Inflammatory macrophage (primary cell): ENCODE measurements around the gene METTL17.
"Not testable (repeated sequence)": the region's sequence is repeated elsewhere in the genome, so short reads cannot be mapped to it uniquely, and the experiment has no call there.

Source experiments
- DNase-seq, 2 donors: peaks; one replicate each; pipeline ENCODE4 v3.0.0-alpha.2; 2020 to 2022

The METTL17 gene

DNA sequence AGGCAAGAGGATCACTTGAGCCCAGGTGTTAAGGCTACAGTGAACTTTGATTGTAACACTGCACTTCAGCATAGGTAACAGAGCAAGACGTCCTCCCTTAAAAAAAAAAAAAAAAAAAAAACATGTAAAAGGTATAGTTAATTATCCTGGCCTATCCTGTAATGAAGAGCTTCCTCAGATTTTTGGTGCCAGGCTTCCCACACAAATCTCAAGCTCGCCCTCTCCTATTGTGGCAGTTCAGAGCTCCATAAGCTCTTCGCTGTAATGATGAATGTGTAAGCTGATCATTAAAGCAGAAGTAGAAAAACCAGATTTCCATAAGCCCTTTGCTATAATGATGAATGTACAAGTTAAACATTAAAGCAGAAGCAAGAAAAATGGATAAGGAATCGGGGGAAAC is 7.3 kb downstream of the METTL17 start:
- no peak for DNase-seq

DNA sequence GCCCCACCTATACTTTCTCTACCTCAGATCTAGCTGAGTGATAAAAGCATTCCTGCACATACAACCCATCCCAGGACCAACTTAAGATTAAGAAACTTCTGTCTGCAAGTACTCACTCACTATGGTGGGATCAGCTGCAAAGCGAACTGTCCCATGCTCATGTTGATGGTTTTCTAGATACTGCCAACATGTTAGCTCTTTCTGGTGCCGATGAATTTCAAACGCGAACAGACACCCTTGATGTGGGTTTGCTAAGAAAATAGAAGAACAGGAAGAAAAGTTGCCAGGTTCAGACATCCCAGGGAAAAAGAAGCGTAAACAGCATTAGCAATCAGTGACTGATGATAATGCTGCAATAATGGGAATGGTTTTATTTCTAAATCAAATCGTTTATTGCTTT is 7.8 kb downstream of the METTL17 start:
- DNase-seq: no peak

DNA sequence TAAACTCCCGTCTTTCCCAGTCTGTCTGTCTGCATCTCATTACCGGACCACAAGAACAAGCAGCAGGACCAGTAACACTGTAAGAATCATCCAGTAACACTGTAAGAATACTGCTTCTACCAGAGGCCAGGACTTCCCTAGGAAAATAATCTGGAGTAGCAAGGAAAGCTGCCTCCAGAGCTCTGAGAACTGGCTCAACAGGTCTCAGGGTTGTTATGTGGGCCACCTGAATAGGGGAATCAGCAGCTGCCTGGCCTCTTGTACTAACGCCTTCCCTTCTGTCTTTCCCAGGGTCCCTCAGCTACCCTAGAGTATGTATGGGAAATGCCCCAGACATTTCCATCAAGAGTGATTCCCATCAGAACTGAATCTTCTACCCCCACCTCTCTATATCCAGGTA is 8.4 kb downstream of the METTL17 start:
- no peak for DNase-seq

DNA sequence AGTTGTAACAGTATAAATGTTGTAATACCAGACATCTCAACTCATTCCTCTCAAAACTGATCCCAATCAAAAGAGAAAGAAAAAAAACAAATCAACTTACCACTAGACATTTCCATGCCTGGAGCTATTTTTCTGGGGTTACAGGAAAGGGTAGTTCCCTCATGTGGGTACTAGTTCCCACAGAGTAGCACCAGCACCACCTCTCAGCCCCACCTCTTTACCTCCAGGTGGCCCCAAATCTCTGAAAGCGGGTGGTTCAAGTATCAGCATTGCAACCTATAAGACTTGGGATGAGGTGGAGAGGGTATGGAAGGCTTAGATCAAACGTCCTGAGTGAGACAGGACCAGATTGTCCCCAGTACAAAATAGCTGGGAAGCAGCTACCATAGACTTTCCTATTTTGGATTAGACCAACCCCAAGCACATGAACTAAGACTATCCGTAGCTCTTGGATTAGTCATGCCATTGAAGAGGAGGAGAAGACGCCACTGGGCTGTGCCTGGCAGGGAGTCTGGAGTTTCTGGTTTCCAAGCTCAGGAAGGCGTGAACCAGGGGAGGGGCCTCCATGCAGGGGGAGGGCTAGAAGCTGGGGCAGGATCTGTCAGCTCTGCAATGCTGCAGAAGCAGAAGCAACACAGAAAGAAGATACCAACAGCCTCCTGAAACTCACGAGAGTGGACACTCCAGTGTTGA is 9.0 kb downstream of the METTL17 start, which contains the start of gene SLC39A2:
TSS of gene SLC39A2 (plus strand) at position 620 of the 693 bp plus-strand sequence. CDS start 154 bp downstream, outside the sequence.
- DNase-seq: peak in 1 of 2 donors; percentile 59

DNA sequence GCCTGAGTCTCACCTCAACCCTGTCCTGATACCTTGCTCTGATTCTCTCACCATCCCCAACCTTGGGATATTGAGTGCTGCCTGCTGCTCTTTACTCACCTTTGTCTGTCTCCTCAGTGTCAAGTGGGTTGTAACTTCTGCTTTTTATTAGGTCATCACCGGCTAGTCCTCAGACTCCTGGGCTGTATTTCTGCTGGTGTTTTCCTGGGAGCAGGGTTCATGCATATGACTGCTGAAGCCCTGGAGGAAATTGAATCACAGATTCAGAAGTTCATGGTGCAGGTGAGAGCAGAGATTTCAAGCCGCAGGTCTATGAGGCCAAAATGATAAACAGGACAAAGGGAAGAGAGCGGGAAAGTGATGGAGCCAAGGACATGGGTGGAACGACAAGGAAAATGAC is 9.8 kb downstream of the METTL17 start:
- DNase-seq: no peak

DNA sequence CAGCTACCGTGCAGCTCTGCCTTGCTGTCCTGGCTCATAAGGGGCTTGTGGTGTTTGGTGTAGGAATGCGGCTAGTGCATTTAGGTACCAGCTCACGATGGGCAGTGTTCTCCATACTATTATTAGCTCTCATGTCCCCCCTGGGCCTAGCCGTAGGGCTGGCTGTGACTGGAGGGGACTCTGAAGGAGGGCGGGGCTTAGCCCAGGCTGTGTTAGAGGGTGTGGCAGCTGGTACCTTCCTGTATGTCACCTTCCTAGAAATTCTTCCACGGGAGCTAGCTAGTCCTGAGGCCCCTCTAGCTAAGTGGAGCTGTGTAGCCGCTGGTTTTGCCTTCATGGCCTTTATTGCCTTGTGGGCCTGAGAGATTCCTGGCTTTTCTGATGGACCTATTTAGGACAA is 11.4 kb downstream of the METTL17 start:
- no peak for DNase-seq

DNA sequence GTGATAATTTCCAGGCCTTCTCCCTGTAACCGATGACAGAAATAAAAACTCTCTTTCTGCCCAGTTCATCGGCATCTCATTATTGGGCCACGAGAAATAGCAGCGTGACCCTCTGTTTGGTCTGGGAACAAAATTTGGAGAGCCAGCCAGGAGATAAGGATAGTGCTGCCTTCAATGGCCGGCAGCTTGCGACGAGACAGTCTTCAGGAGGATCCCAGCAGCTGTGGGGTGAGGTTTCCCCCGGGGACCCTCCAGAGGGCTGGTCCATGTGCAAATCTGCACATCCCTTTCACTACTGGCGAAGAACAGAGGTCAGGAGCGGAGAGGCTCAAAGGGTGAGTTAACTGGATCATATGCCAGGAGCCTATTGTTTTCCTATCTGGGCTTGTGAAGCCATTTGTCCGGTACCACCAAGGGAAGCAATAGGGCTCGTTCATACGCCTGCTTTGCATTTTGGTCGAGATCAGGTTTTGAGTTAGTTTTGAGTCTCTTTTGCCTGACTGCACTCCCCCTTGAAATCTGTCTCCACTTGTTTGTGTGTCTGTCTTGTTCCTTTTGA is 14.1 kb downstream of the METTL17 start:
- DNase-seq: no peak

DNA sequence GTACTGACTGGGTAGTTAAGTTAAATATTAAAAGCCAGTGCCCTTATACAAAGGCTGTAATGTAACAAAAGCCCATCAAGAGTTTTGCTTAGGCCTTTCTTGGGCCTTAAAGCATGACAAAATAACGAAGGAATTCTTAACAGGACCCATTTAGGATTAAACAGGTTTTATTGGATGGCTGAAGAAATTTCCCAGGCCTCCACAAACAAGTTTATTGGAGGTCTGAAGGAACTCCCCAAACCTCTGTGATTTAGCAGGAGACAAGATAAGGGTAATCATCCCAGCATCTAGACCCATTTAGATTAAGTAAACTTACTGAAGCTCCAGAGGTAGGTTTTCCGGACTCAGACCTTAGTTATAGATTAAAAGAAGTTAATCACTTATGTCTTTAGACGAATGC is 19.9 kb downstream of the METTL17 start:
- not testable (repeated sequence) for DNase-seq

DNA sequence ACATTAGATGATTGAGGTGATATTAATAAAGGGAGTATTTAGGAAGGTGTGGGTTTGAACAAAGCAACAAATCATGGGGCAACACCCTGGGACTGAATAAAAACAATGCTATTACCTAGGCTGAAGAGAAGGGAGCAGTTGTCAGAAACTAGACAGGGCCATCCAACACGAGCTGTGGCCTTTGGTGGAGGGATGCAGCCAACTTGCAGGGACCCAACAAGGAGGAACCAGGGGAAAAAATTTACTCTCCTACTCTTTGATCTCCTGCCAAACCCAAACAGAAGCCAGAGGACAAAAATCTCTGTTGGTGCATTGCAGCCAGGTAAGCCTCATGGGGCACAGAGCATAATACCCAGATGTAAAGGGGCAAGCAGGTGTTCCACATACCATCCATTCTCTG is 21.4 kb downstream of the METTL17 start:
- no peak for DNase-seq

DNA sequence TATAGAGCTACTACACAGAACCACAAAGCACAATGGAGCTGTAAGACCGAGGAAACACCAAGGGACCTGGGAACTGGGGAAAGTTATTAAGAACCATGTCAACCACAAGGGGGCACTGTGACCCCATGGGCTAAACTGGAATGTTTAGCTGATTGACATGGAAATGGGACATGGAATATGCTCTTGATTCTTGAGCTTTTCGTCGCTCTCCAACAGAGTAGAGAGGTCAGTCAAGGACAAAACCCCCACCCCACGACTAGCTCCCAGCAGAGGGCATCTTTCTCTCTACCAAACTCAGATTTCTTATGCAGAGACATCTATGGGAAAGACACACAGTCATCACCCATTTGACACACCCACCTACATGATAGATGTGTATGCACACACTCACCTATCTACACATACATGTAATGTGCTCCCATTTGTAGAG is 25.0 kb downstream of the METTL17 start:
- DNase-seq: peak; percentile 91

DNA sequence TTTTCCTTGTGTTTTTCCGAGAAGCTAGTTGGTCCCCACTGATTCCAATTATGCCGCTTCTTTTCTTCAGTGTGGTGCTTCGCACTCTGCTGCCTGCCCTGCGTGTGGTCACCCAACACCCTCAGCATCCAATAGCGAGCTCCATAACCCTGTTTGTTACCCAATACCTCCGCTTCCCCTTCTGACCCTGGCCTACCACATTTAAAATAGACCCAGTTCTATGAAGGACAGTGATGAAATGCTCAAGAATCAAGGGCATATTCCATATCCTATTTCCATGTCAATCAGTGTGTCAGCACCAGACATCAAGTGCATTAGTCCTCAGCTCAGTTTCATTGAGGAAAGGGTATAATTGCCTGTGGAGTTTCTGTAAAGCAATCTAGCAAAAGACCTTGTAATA is 25.5 kb downstream of the METTL17 start:
- DNase-seq: peak; percentile 76 to 80

DNA sequence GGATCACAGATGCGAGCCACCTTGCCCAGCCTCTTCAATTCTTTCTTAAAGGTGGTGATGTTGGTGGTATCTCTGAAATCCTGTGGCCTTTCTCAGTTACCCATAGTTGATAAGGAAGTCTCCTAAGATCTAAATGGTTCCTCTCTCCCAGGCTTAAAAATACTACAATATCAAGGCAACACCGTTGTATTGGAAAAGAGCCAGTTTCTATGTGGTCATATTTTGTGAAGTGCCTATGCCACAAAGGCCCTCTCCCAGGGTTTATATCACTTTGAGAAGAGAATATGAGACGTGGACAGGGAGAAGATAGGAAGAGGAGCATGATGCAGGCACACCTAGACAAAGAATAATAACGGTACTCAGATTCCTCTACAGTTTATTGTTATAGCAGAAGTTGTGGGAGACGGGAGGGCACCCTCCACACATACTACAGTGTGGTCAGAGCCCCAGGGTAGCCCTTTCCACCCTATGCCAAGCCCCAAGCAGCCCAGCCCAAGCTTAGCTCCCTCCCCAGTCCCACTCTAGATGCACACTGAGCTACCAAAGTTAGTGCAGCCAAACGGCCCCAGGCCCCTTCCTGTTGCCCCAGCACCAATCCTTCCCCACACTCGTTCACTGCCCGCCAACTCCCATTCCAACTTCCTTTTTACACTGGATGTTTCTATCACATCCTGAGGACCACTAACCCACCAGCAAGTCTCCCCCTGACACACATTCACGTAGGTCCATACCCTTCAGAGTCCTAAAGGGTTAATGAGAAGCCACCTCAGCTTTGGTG is 26.8 kb downstream of the METTL17 start:
- no peak for DNase-seq

DNA sequence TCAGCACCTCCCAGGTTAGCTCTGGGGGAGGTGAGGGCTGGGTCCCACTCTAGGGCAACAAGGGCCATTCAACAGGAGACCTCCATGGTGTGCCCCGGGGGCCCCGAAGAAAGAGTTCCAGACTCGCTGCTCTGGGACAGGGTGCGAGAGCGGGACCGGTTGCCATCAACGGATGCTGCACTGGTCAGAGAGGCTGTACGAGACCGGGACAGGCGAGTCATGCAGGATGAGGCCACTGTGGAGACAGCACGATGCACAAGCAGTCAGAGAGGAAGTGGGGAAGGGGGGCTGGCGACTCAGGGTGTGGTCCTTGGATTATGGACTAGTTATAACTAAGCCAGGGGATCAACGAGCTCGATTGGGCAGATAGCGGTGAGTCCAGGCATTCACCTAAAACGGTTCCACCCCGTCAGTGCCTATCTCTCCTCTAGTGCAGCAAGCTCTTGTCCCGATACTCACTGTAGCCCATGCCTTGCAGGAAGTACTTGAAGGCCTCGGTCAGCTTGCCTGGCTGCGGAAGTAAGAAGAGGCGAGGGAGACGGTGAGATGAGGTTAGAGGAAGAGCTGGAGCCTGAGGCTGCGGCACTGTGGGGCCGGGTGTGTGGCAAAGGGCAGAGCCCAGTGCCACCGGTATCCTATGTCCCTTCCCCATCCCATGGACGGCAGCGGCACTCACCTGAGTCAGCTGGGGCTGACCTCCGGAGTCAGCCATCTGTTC is 27.9 kb downstream of the METTL17 start:
- DNase-seq: peak; percentile 44 to 66

DNA sequence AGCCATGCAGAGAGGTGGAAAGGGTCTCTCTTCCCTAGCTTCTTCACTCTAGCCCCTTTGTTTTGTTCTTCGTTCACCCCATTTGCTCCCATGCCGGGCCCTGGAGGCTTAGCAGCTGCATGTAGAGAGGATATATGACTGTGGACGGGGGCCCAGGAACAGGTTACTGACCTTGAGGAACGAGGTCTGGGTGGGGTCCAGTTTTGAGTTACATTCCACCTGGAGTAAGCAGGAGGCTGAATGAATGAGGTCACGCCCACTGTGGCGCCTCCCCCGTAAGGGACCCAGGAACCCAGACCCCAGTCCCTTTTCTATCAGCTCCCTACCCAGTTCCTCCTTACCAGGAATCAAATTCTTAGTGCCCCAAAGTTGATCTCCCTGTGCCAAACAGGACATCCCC is 28.5 kb downstream of the METTL17 start:
- DNase-seq: no peak

DNA sequence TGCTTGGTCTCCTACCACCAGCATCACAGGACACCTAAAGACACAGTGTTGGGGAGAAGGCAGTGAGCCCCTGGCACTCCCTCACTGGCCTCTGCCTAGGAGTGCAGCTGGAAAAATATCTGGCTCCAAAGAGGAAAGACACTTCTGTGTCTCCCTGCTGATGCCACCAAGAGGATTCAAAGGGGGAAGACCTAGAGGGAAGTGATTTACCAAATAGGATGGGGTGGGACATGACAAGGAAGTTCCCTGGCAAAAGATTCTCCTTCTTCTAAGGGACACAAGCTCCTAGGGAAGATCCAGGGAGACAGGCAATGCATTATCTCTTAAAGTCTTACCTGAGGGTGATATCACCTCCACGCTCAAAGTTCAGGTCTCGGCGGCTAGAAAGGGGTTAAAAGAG is 29.0 kb downstream of the METTL17 start:
- DNase-seq: peak; percentile 28 to 42

DNA sequence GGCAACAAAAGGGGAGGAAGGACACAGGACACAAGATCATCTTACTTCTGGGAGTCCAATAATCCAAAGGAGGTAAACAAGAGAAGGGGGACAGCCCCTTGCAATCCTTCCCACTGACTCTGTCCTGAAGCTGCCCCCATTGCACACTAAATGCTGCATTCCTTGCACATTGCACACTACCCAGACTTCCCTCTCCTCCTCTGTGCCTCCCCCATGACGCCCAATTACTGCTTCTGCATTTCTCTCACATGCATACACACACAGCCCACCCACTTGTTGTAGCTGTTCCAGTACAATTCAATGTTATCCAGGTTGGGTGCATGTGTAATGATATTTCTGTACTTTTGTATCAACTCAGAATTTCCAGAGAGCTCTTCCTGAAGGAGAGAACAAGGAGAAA is 29.6 kb downstream of the METTL17 start:
- DNase-seq: peak; percentile 66 to 84

DNA sequence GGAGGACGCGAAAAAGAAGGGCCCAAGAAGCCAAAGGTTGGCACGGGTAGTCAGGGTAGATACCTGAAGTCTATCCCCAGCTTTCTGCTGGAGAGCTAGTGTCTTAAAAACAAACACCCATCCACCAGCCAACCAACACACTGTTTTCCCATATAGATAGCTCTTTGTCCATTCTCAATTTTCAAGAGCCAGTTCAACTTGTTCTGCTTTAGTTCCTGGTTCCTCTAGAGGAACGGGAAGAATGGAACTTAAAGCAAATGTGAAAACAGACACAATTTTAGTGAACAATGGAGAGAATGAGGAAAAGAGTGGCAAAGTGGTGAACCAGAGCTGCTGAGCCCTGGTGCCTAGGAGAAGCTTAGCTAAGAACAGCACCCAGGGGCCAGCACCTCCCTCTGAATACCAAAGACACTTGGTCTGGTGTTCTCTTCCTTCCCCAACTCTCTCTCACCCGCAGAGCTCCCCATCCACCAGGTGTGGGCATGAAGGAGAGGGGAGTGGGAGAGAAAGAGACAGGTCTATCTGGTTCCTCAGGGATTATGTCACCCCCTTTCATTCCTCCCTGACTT is 31.3 kb downstream of the METTL17 start:
- peak in 1 of 2 donors; percentile 6 for DNase-seq

DNA sequence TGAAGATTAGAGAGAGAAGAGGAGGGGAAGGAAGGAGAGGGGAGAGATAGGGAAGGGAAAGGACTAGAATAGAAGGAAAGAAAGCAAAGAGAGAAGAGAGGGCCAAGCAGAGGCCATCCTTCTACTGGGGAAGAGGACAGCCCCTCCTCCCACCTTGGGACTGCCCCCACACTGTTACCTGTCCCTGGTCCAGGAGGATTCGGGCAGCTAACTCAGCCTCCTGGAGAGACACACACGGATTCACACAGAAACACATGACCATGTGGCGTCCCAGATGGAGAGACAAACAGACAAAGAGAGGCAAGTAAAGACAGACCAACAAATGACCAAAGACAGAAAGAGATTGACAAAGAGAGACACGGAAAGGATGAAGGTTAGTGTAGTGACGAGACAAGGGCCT is 32.9 kb downstream of the METTL17 start:
- DNase-seq: no peak

DNA sequence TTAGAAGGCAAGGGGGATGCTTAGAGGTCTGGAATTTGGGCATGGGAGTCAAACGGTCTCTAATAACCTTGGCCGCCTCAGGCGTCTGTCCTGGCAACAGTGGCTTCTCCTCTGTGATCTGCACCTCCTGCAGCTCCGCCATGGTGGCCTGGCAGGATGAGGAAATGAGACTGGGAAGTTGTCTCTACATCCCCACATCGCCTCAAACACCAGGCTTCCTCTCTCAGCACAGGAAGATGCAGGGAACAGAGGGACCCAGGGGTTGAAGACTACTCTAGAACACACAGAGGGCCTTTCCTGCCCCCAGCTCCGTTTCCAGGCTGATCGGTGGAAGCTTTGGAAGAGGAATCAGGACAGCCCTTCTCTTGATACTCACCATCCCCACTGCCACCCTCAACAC is 33.4 kb downstream of the METTL17 start:
- DNase-seq: peak; percentile 42 to 63

DNA sequence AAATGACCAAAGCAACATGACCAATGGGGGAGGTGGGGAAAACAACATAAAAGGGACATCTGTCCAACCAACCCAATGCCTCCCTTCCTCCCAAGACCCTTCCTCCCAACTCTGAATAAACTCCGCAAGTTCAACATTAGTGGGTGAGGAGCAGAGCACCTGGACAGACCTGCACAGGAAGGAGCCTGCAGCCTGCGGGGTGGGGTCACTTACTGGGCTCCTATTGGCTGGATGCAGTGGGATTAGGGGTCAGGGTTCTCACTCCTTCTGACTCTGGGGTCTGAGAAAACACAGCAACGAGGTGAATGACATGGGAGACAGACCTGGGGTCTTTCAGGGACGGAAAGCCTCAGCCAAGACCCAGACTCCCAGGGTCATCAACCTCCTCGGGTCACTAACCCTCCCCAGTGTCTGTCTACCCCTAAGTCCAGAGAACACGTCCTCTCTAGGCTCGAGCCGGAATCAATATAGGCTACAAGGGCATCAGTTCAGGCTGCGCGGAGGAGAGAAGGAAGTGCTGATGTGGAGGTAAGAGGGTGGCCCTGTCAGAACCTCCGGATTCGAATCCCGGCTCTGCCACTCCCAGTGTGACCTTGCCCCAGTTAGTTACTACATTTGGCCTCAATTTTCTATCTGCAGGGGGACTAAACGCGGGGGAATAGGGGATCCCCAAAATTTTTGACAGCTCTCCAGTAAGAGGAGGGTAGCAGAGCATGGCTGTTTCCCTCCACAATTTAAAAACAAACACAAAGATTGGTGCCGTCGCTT is 34.2 kb downstream of the METTL17 start:
- no peak for DNase-seq

DNA sequence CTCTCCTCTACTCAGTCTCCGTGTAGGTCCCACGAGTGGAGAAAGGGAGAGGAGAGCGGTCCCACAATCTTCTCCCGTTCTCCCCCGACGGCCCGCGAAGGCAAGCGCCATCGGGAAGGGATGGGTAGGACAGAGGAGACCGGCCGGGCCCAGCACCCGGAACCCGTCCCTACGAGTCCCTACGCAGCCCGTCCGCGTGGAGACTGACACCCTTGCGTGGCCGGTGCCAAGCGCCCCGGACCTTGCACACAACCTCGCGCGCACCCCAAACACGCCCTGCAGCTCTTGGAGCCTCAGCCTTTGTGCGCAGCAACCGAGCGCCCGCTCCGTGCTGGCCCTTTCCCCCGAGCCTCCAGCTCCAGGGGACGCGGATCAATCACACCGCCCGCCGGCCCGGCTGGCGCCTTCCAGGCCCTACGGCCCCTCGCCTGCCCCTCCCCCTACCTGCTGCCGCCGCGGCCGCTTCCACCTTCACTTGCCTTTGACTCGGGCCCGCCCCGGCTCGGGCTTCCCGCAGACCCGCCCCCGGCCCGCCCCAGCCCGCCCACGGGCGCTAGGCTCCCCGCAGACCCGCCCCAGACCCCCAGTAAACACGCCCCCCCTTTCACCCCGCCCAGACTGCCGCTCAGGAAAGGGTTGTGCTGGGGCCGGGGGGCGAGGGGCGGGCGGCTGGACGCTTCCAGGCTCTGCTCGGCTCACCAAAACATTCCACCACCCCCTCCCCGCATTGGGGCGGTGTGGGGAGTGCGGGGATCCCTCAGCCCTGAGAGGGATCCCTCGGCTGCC is 35.0 kb downstream of the METTL17 start, which contains the start of gene NDRG2:
TSS of gene NDRG2 (minus strand) at position 477 of the 786 bp plus-strand sequence. CDS start 1,746 bp downstream, outside the sequence.
- DNase-seq: peak in 1 of 2 donors; percentile 32
